GM12864 (cell line): ENCODE results near the gene UQCC5.

Source experiments
- DNase-seq: peaks from one replicate; pipeline ENCODE4 v3.0.0-alpha.2; 2011; ENCODE audit warnings: low read depth
- H3K4me3 ChIP-seq: 2 replicates; pipeline ENCODE4 v1.5.1; 2011; ENCODE audit warnings: mild to moderate bottlenecking, low read depth, low read length, control low read depth
- TF ChIP-seq, protein P1 (sequence below): IDR thresholded peaks from 2 replicates; pipeline ENCODE4 v1.5.1; 2011; ENCODE audit warnings: low read depth, mild to moderate bottlenecking, moderate library complexity, low read length, control low read depth, inconsistent platforms; ENCODE audit errors: missing control alignments

UQCC5 gene

DNA sequence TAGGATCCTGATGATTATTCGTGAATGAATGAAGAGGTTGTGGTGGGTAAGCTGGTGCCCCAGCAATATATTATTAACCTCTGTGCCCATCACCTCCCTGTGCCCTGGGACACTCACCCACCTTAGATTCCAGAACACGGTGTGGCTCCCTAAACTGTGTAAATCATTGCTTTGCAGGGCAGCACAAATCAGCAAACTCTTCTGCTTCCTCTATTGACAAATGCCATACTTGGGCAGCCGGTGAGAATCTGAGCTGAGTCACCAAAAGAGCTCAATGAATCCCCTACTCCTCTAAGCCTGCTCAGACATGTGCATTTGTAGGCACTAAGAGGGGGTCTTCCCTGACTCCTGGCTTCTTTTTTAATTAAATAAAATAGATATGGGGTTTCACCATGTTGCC, 15.7 kb downstream of the UQCC5 start:
- TF ChIP-seq, protein P1, sequence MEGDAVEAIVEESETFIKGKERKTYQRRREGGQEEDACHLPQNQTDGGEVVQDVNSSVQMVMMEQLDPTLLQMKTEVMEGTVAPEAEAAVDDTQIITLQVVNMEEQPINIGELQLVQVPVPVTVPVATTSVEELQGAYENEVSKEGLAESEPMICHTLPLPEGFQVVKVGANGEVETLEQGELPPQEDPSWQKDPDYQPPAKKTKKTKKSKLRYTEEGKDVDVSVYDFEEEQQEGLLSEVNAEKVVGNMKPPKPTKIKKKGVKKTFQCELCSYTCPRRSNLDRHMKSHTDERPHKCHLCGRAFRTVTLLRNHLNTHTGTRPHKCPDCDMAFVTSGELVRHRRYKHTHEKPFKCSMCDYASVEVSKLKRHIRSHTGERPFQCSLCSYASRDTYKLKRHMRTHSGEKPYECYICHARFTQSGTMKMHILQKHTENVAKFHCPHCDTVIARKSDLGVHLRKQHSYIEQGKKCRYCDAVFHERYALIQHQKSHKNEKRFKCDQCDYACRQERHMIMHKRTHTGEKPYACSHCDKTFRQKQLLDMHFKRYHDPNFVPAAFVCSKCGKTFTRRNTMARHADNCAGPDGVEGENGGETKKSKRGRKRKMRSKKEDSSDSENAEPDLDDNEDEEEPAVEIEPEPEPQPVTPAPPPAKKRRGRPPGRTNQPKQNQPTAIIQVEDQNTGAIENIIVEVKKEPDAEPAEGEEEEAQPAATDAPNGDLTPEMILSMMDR = no peak
- DNase-seq = no peak
- no peak overlapping the region for H3K4me3 ChIP-seq

DNA sequence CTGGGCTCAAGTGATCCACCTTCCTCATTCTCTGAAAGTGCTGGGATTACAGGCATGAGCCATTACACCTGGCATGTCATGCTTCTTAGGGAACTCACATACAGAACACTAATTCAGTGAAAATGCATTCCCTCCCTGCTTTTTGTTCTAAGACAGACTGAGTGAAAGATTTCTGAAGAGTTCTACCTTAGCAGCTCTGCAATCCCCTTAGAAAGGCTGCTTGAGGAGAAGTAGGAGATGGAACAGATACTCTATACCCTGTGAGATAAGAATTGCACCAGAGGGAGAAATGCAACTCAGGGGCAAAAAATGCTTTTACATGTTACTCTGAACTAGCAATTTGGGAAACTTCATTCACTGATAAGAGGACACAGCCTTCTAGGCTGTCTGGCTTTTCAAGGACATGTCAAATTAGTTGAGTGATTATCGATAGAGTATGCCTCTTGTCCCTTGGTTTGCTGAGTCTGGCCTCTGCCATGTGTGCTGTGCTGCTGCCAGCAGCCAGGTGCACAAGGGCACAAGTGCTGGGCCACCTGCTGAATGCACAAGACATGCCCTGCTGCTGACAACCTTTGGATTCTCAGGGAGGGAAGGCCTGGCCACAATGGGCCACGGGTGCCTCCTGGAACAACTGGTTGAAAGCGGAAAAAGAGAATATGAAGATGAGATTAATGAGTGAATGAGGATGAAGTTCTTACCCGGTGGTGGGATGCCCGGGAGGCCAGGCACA, 17.8 kb downstream of the UQCC5 start:
- TF ChIP-seq, protein P1 = no peak
- no peak for DNase-seq
- no peak overlapping the region for H3K4me3 ChIP-seq

DNA sequence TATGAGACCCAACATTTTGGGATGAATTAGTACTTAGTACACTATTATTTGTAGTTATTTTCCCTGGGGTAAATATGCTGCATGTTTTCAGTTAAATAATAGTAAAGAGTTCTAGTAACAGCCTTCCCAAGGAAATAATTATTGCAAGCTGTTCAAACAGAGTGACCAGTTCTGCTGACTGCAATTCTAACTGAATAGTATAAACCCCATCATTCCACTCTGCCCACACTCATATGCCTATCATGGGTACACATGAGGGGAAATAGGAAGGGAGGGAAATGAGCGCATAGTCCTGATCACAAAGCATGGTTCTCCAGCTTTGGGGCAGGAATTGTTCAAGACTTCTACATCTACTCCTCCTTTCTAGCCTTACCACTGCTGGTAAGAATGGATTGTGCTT, 18.7 kb downstream of the UQCC5 start:
- TF ChIP-seq, protein P1 = no peak
- no peak for DNase-seq
- no peak overlapping the region for H3K4me3 ChIP-seq

DNA sequence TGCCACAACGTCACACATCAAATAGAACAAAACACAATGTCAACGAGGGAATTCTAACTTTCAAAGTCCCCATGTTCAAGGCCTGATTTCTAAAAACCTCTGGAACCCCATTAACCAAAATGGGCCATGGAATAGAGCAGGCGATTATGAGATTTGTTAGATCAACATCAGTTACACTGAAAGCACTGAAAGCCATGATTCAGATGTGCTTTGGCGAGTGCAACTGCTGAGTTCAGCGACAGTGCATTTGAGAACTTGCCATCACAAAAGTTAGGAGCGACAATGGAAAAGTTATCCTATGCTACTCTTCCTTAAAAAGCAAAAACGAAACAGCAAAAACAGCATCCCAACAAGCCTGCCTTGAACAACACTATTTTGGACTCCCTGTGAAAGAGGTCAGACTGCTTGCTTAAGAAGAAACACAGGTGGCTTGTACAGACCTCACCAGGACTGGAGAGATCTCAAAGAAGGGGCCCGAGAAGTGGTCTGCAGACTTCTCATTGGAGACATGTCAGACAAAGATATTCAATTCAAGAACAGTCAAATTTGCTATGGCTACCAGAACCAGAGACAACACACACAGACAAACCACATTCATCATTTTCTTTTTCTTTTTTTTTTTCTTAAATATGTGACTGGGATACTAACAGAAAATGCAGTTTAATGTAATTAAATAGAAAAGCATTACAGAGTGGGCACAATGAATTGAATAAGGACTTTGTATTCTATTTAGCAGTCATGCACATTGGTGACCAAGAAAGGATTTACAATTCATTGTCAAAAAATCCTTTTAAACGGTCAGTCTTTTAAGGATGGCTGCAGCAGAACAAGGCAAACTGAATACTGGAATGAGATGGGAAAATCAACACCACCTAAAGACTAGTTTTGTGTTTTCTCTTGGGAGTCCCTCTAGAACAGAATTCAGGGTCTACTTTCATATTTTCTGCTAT, 20.9 kb downstream of the UQCC5 start:
- no peak for DNase-seq
- no peak overlapping the region for H3K4me3 ChIP-seq
- TF ChIP-seq, protein P1 = no peak

DNA sequence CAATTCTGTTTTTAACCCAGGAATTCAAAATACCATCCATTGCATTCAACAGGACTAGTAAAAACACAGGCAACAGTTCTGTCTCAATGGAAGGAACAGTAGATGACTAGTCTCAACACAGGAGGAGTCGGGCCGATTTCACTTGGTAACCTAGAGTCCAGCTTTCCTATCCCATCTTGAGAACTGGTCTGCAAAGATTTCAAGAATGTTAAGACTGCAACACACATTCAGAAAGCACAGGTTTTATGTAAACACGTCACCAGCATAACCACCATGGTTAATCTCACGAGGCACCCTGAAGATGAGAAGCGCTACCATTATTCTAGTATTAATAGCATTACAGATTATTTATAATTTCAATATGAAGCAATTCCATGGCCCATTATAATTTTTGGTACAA, 22.0 kb downstream of the UQCC5 start:
- DNase-seq = no peak
- TF ChIP-seq, protein P1 = no peak
- no peak overlapping the region for H3K4me3 ChIP-seq

DNA sequence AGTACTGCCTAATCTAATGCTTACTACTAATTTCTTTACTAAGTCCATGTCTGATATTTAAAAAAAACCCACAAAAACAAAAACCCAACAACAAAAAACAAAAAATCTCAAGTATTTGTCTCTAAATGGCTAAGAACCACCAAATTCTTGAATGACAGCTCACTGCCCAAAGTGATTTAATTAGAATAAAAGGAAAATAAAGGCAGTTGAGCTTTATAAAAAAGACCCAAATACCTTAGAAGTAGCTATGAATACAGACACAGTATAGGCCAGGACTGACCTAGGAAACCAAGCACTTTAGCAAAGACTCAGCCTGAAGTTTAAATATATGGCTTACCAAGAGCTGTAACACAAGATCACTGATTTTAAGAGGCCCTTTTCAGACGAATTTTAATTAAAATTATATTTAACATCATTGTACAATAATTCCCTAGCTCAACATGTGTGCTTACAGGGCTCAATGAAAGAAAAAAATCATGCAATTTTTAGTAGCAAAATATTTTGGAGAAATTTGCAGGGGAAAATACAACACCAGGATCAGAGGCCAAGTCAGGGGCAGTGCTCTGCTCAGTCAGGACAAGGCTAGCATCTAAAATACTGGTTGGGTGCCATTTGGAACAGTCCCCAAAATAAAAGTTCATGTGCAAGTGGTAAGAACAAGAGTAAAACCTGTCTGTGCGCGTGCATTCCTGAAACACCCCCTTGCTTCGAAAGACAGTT, 24.8 kb downstream of the UQCC5 start:
- TF ChIP-seq, protein P1 = no peak
- no peak for DNase-seq
- no peak overlapping the region for H3K4me3 ChIP-seq
